GM12878 (cell line): ENCODE measurements around the gene METTL14. TPM values are rescaled to one million over a fixed set of nuclear protein-coding genes. Genes with fewer than 3 reads are reported as not detected.
A peak's percentile ranks its signal among the peaks of the same experiment; 100 is the strongest.

ENCODE experiments used
- BCL11A ChIP-seq: IDR thresholded peaks from 2 replicates; pipeline ENCODE4 v1.6.1; 2011; ENCODE audit warnings: low read depth, low read length
- CBFB ChIP-seq: IDR thresholded peaks from 2 replicates; pipeline ENCODE4 v1.6.1; 2016; ENCODE audit warnings: antibody characterized with exemption, low read depth
- CREM ChIP-seq: IDR thresholded peaks from 2 replicates; pipeline ENCODE4 v1.6.1; 2014; ENCODE audit warnings: antibody characterized with exemption, low read depth
- HDGF ChIP-seq: fragments of 450-650 bp; IDR thresholded peaks from 2 replicates; pipeline ENCODE4 v1.6.1; 2016; ENCODE audit warnings: antibody characterized with exemption
- MEF2B ChIP-seq: fragments of 450-650 bp; IDR thresholded peaks from 2 replicates; pipeline ENCODE4 v1.6.1; 2018; ENCODE audit warnings: mild to moderate bottlenecking, moderate library complexity; ENCODE audit not compliant: partially characterized antibody, poor library complexity, severe bottlenecking
- MTA2 ChIP-seq: fragments of 450-650 bp; IDR thresholded peaks from 2 replicates; pipeline ENCODE4 v1.6.1; 2016; ENCODE audit warnings: low read depth, mild to moderate bottlenecking, moderate library complexity
- NBN ChIP-seq: fragments of 450-650 bp; IDR thresholded peaks from 2 replicates; pipeline ENCODE4 v1.6.1; 2016
- NFIC ChIP-seq: IDR thresholded peaks from 2 replicates; pipeline ENCODE4 v1.6.1; 2012; ENCODE audit warnings: low read depth, mild to moderate bottlenecking, inconsistent platforms, low read length, moderate library complexity
- PAX8 ChIP-seq: fragments of 450-650 bp; IDR thresholded peaks from 2 replicates; pipeline ENCODE4 v1.6.1; 2017; ENCODE audit warnings: mild to moderate bottlenecking, moderate library complexity
- POLR2A ChIP-seq: IDR thresholded peaks from 2 replicates; pipeline ENCODE4 v1.6.1; 2011; ENCODE audit warnings: low read depth, mild to moderate bottlenecking, low read length
- POLR2AphosphoS2 ChIP-seq: IDR thresholded peaks from 2 replicates; pipeline ENCODE4 v1.6.1; 2011; ENCODE audit warnings: low read depth, mild to moderate bottlenecking, low read length, improper control_type of control experiment, moderate library complexity
- RELA ChIP-seq: fragments of 450-650 bp; IDR thresholded peaks from 2 replicates; pipeline ENCODE4 v1.8.0; 2014; ENCODE audit warnings: borderline replicate concordance; ENCODE audit not compliant: partially characterized antibody
- SMAD5 ChIP-seq: IDR thresholded peaks from 2 replicates; pipeline ENCODE4 v1.6.1; 2016; ENCODE audit warnings: antibody characterized with exemption, low read depth
- SP1 ChIP-seq: IDR thresholded peaks from one replicate; pipeline ENCODE4 v1.6.1; 2011; ENCODE audit warnings: low read depth, low read length
- polyA plus RNA-seq, 11 experiments: library from polyadenylated mRNA; depleted of rRNA in 4 of 11; unstranded in 6 of 11; stranded (reverse) in 5 of 11; fragments of >200 nt; fragmentation: Nextera tagmentation in 4 of 11; fragmentation: Illumina TruSeq in 1 of 11; extraction: Ambion mirVana in 4 of 11; extraction: Trizol in 1 of 11; gene quantifications; 1 replicate in 1 of 11; 2 replicates in 10 of 11; pipeline versions ENCODE4 v1.2.1 to v1.2.3, GENCODE V29; 2011 to 2016; ENCODE audit warnings: inconsistent platforms in 2 of 11, missing spikeins in 2 of 11, low read depth in 1 of 11
- total RNA-seq, 4 experiments: library from RNA; depleted of rRNA in 3 of 4; stranded (reverse); fragments of >200 nt in 3 of 4; fragmentation: Illumina TruSeq in 1 of 4; extraction: Trizol in 1 of 4; gene quantifications; 2 replicates each; pipeline versions ENCODE4 v1.2.1 to v1.2.3, GENCODE V29; 2013 to 2021
- TF ChIP-seq, protein P1 (sequence below): fragments of 450-650 bp; IDR thresholded peaks from 2 replicates; pipeline ENCODE4 v1.6.1; 2016; ENCODE audit warnings: mild to moderate bottlenecking, moderate library complexity, borderline replicate concordance
- TF ChIP-seq, protein P2 (sequence below): IDR thresholded peaks from 2 replicates; pipeline ENCODE4 v1.6.1; 2011; ENCODE audit warnings: low read depth, mild to moderate bottlenecking, low read length, moderate library complexity, borderline replicate concordance; ENCODE audit errors: extremely low read depth
- TF ChIP-seq, protein P3 (sequence below): fragments of 450-650 bp; conservative IDR thresholded peaks from 2 replicates; pipeline ENCODE4 v1.6.1; 2017; ENCODE audit warnings: mild to moderate bottlenecking, moderate library complexity
- TF ChIP-seq, protein P4 (sequence below): fragments of 150-350 bp; IDR thresholded peaks from 2 replicates; pipeline ENCODE4 v1.6.1; 2016; ENCODE audit warnings: low read depth, low read length

METTL14 gene
- total and polyA plus RNA-seq, 10 of the 15 experiments (the other 5 are each of a cell fraction or from before 2014, with no cell fraction given) = 11.2 to 44.9 (median 27.6) TPM

DNA sequence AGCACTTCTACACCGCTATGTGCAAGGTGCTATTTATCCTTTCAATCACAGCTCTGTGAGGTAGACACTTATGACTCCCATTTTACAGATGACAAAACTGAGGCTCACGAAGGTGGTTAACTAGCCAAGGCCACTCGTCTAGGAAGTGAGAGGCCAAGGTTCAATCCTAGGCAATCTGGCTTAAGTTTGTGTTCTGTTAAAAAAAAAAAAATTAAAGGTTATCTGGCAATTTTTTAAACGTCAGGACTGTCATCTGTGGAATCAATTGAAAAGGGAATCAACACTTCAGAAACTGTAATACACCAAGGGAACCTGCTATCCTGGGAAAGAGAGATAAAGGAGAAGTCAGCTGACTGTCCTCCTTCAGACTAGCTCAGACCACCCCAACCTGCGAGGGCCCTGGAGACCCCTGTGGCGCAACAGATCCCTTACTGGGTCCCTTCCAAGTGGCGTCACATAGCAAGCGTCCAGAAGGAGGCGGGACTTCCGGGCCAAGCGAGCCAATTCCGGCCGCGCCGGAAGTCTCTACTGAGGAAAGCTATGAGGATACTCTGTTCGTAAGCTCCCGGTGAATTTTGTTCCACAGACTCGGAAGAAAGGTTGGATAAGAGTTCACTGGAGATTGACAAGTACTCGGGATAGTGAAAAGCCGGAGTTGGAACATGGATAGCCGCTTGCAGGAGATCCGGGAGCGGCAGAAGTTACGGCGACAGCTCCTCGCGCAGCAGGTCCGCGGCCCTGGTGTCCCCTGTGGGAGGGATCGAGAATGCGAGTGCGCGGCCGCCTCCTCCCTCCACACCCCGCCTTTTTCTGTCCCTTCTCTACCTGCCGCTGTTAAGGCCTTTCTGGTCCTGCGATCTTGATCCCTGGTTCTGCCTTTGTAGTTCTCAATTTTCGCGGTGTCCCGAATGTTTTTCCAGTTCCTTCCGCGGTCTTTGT, at the start of gene METTL14 (continued):
- peak; percentile 27; the same call in 1 of the 2 replicates for TF ChIP-seq MTA2
- TF ChIP-seq MEF2B = peak; percentile 59
- TF ChIP-seq, protein P1, sequence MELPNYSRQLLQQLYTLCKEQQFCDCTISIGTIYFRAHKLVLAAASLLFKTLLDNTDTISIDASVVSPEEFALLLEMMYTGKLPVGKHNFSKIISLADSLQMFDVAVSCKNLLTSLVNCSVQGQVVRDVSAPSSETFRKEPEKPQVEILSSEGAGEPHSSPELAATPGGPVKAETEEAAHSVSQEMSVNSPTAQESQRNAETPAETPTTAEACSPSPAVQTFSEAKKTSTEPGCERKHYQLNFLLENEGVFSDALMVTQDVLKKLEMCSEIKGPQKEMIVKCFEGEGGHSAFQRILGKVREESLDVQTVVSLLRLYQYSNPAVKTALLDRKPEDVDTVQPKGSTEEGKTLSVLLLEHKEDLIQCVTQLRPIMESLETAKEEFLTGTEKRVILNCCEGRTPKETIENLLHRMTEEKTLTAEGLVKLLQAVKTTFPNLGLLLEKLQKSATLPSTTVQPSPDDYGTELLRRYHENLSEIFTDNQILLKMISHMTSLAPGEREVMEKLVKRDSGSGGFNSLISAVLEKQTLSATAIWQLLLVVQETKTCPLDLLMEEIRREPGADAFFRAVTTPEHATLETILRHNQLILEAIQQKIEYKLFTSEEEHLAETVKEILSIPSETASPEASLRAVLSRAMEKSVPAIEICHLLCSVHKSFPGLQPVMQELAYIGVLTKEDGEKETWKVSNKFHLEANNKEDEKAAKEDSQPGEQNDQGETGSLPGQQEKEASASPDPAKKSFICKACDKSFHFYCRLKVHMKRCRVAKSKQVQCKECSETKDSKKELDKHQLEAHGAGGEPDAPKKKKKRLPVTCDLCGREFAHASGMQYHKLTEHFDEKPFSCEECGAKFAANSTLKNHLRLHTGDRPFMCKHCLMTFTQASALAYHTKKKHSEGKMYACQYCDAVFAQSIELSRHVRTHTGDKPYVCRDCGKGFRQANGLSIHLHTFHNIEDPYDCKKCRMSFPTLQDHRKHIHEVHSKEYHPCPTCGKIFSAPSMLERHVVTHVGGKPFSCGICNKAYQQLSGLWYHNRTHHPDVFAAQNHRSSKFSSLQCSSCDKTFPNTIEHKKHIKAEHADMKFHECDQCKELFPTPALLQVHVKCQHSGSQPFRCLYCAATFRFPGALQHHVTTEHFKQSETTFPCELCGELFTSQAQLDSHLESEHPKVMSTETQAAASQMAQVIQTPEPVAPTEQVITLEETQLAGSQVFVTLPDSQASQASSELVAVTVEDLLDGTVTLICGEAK = peak; percentile 96
- TF ChIP-seq CBFB = peak; percentile 30; the same call in 1 of the 2 replicates
- TF ChIP-seq, protein P2, sequence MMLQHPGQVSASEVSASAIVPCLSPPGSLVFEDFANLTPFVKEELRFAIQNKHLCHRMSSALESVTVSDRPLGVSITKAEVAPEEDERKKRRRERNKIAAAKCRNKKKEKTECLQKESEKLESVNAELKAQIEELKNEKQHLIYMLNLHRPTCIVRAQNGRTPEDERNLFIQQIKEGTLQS = no peak; the same call in 1 of the 2 replicates
- TF ChIP-seq RELA = peak; percentile 64
- TF ChIP-seq, protein P3, sequence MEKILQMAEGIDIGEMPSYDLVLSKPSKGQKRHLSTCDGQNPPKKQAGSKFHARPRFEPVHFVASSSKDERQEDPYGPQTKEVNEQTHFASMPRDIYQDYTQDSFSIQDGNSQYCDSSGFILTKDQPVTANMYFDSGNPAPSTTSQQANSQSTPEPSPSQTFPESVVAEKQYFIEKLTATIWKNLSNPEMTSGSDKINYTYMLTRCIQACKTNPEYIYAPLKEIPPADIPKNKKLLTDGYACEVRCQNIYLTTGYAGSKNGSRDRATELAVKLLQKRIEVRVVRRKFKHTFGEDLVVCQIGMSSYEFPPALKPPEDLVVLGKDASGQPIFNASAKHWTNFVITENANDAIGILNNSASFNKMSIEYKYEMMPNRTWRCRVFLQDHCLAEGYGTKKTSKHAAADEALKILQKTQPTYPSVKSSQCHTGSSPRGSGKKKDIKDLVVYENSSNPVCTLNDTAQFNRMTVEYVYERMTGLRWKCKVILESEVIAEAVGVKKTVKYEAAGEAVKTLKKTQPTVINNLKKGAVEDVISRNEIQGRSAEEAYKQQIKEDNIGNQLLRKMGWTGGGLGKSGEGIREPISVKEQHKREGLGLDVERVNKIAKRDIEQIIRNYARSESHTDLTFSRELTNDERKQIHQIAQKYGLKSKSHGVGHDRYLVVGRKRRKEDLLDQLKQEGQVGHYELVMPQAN = peak; percentile 57
- TF ChIP-seq SP1 = peak; percentile 37
- TF ChIP-seq NFIC = peak; percentile 13; the same call in 1 of the 2 replicates
- TF ChIP-seq CREM = peak; percentile 98
- TF ChIP-seq PAX8 = no peak
- no peak for TF ChIP-seq BCL11A
- peak; percentile 78 for TF ChIP-seq NBN
- peak; percentile 84 for TF ChIP-seq SMAD5
- TF ChIP-seq POLR2A = peak; percentile 86
- no peak for TF ChIP-seq HDGF
- TF ChIP-seq POLR2AphosphoS2 = peak; percentile 79; the same call in 1 of the 2 replicates
- TF ChIP-seq, protein P4, sequence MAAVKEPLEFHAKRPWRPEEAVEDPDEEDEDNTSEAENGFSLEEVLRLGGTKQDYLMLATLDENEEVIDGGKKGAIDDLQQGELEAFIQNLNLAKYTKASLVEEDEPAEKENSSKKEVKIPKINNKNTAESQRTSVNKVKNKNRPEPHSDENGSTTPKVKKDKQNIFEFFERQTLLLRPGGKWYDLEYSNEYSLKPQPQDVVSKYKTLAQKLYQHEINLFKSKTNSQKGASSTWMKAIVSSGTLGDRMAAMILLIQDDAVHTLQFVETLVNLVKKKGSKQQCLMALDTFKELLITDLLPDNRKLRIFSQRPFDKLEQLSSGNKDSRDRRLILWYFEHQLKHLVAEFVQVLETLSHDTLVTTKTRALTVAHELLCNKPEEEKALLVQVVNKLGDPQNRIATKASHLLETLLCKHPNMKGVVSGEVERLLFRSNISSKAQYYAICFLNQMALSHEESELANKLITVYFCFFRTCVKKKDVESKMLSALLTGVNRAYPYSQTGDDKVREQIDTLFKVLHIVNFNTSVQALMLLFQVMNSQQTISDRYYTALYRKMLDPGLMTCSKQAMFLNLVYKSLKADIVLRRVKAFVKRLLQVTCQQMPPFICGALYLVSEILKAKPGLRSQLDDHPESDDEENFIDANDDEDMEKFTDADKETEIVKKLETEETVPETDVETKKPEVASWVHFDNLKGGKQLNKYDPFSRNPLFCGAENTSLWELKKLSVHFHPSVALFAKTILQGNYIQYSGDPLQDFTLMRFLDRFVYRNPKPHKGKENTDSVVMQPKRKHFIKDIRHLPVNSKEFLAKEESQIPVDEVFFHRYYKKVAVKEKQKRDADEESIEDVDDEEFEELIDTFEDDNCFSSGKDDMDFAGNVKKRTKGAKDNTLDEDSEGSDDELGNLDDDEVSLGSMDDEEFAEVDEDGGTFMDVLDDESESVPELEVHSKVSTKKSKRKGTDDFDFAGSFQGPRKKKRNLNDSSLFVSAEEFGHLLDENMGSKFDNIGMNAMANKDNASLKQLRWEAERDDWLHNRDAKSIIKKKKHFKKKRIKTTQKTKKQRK = 0 out of 2 replicates have a peak, but pooled peaks have one; percentile 33
